Adrenal gland (tissue), 12 donors: Measurements from ENCODE around the gene RAB34. TPM values are rescaled to one million over a fixed set of nuclear protein-coding genes. Genes with fewer than 3 reads are reported as not detected.
A peak's percentile ranks its signal among the peaks of the same experiment; 100 is the strongest.

ENCODE experiments used
- DNase-seq, 7 donors: peaks; one replicate each; pipeline ENCODE4 v3.0.0-alpha.2; 2019 to 2020
- H3K27ac ChIP-seq, 5 donors: fragments of 200-600 bp; sonication (generic) in 4 of 5; 1 replicate in 3 of 5; 2 replicates in 2 of 5; pipeline versions ENCODE4 v1.5.1 to v1.8.0; 2016 to 2020; ENCODE audit warnings: mild to moderate bottlenecking in 1 of 5
- H3K27me3 ChIP-seq: fragments of 200-600 bp; 2 replicates; pipeline ENCODE4 v1.8.0; 2021
- H3K36me3 ChIP-seq, 2 donors: fragments of 200-600 bp; replicated peaks in 1 of 2; 1 replicate in 1 of 2; 2 replicates in 1 of 2; pipeline versions ENCODE4 v1.5.1 to v1.8.0; 2018 to 2022
- H3K4me1 ChIP-seq, 2 donors: fragments of 200-600 bp; replicated peaks in 1 of 2; 1 replicate in 1 of 2; 2 replicates in 1 of 2; pipeline versions ENCODE4 v1.5.1 to v1.8.0; 2018 to 2021
- H3K4me3 ChIP-seq, 4 donors: fragments of 200-600 bp; sonication (generic) in 3 of 4; one replicate each; pipeline ENCODE4 v1.5.1; 2016 to 2018
- H3K9me3 ChIP-seq, 3 donors: fragments of 200-600 bp; sonication (generic) in 1 of 3; replicated peaks in 1 of 3; 1 replicate in 2 of 3; 2 replicates in 1 of 3; pipeline versions ENCODE4 v1.5.1 to v1.8.0; 2016 to 2021
- POLR2A ChIP-seq, 2 donors: fragments of 450-650 bp; IDR thresholded peaks; one replicate each; pipeline ENCODE4 v1.6.1; 2017; ENCODE audit warnings: antibody characterized with exemption in 2 of 2, mild to moderate bottlenecking in 2 of 2, moderate library complexity in 1 of 2
- WGBS, 4 donors: extraction: QIAGEN DNeasy Blood & Tissue Kit in 2 of 4; methylation state at CpG; one replicate each; pipeline versions ENCODE4 v1.1.5 to v1.1.7; 2013 to 2017; 5-methylcytosine and 5-hydroxymethylcytosine counted together
- intact Hi-C, 2 donors: fragments of 100-400 bp; cut with DNase I; formaldehyde crosslinking; loops; one replicate each; pipeline versions ENCODE4 v1.14.1 to v1.15.0; 2022 to 2023
- polyA plus RNA-seq, 3 donors: library from polyadenylated mRNA; stranded (reverse); fragments of 200-250 nt in 2 of 3; fragments of 350-450 nt in 1 of 3; fragmentation: Illumina TruSeq in 1 of 3; extraction: RNeasy Lipid Tissue Mini Kit (QIAGEN cat#74804) in 1 of 3; gene quantifications; one replicate each; pipeline ENCODE4 v1.2.3, GENCODE V29; 2013 to 2014
- total RNA-seq, 9 donors: library from RNA; depleted of rRNA in 4 of 9; stranded (reverse); fragments of >200 nt in 4 of 9; fragments of 120-200 nt in 1 of 9; fragmentation: NEBNext Ultra II Directional in 1 of 9; extraction: Animal tissue kit (Norgen Biotek cat#: 25700) in 1 of 9; gene quantifications; one replicate each; pipeline versions ENCODE4 v1.1.0 to v1.2.4, GENCODE V29; 2013 to 2023
- TF ChIP-seq, protein P1 (sequence below), 6 experiments: fragments of 450-650 bp in 4 of 6; fragments of 200-600 bp in 2 of 6; sonication (generic) in 1 of 6; IDR thresholded peaks; 1 replicate in 5 of 6; 2 replicates in 1 of 6; pipeline versions ENCODE4 v1.5.1 to v1.8.0; 2016 to 2021; ENCODE audit warnings: antibody characterized with exemption in 6 of 6, mild to moderate bottlenecking in 2 of 6, moderate library complexity in 1 of 6
- donor health status: healthy with polysubstance abuse.
- donor health status: Bipolar disorder and iron deficiency.
- donor health status: DM: yes; HTN: yes; CAD: no.
- donor health status: DM: no; HTN: no; CAD: no.
- donor health status: DM: no; HTN: no; CAD: no.
- donor health status: DM: yes; HTN: yes; CAD: no.

Gene RAB34
- total and polyA plus RNA-seq, 12 donors = 111 to 332 (median 146) TPM

GRCh38 chr17:28763137-28763799 lies 45.6 kb upstream of the RAB34 start:
- H3K36me3 ChIP-seq = peaks cover 0 to 14% of the 10 kb centered on the region in 2 donors
- peaks cover 0 to 5% of the 10 kb centered on the region in 2 donors for H3K4me1 ChIP-seq
- H3K9me3 ChIP-seq = no peaks in the 10 kb centered on the region
- no peak for DNase-seq
- intact Hi-C loops = loop anchor here in 1 of 2 donors (5.0 kb wide), 1 partner anchor 134 kb away; the partner anchor contains the start of gene FLOT2
- no peak for TF ChIP-seq POLR2A (IDR thresholded peaks at IDR 0.05)
- TF ChIP-seq, protein P1, sequence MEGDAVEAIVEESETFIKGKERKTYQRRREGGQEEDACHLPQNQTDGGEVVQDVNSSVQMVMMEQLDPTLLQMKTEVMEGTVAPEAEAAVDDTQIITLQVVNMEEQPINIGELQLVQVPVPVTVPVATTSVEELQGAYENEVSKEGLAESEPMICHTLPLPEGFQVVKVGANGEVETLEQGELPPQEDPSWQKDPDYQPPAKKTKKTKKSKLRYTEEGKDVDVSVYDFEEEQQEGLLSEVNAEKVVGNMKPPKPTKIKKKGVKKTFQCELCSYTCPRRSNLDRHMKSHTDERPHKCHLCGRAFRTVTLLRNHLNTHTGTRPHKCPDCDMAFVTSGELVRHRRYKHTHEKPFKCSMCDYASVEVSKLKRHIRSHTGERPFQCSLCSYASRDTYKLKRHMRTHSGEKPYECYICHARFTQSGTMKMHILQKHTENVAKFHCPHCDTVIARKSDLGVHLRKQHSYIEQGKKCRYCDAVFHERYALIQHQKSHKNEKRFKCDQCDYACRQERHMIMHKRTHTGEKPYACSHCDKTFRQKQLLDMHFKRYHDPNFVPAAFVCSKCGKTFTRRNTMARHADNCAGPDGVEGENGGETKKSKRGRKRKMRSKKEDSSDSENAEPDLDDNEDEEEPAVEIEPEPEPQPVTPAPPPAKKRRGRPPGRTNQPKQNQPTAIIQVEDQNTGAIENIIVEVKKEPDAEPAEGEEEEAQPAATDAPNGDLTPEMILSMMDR (IDR thresholded peaks at IDR 0.05) = no peak
- H3K27ac ChIP-seq = peak overlapping the region in 1 of 5 donors; percentile 24
- no peak overlapping the region for H3K4me3 ChIP-seq
- WGBS, 4 donors = 71 to 95% (median 83%) methylated on average over 1 of the region's 1 CpG
- H3K27me3 ChIP-seq = no peaks in the 10 kb centered on the region

- peak; percentile 67 to 91 (median 79) for DNase-seq
- H3K4me3 ChIP-seq = no peak overlapping the region
- 37 to 47% (median 40%) methylated on average over 9 of the region's 9 CpGs for WGBS, 4 donors
- intact Hi-C loops = loop anchor here in 1 of 2 donors (5.0 kb wide), 1 partner anchor 136 kb away; the partner anchor contains the start of gene FLOT2
- H3K27me3 ChIP-seq = no peaks in the 10 kb centered on the region
- H3K9me3 ChIP-seq = no peaks in the 10 kb centered on the region
- peaks cover 0 to 5% of the 10 kb centered on the region in 2 donors for H3K4me1 ChIP-seq
- H3K36me3 ChIP-seq = peaks cover 0 to 24% of the 10 kb centered on the region in 2 donors
- H3K27ac ChIP-seq = no peak overlapping the region
- TF ChIP-seq, protein P1 (IDR thresholded peaks at IDR 0.05) = no peak
- TF ChIP-seq POLR2A (IDR thresholded peaks at IDR 0.05) = no peak
Observed at GRCh38 chr17:28760601-28761562, 43.2 kb upstream of the RAB34 start.

DNA sequence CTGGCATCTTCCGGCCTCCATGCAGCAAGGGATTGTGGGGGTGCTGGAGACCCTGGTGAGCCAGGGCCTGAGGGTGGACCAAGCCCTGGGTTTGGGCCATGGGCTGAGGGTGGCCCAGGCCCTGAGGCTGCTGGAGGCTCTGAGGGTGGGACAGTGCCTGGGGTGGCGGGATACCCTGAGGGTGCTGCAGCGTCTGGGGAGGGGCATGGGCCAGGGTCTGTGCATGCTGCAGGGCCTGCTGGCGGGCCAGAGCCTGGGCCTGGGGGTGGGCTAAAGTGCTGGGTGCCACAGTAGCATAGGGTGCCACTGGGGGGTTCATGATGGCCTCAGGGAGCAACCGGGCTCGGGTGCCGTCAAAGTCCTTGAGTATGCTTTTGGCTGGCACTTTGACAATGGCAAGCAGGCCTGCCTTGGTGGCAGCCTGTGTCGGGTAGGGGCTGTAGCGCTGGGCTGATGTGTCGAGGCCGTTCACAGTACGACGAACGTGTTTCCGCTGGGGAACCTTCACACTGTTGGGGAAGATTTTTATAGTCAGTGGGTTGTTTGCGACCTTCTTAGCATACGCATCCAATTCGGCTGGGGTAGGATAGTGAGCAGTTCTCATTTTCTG lies 41.7 kb upstream of the RAB34 start:
- TF ChIP-seq, protein P1 (IDR thresholded peaks at IDR 0.05) = no peak
- no peak for TF ChIP-seq POLR2A (IDR thresholded peaks at IDR 0.05)
- Histone ChIP-seq H3K9me3 (no peaks in the 10 kb centered on the region), H3K36me3 (peaks cover 0 to 24% of the 10 kb centered on the region in 2 donors), H3K27ac (no peak overlapping the region), H3K4me1 (peaks cover 0 to 5% of the 10 kb centered on the region in 2 donors), H3K27me3 (no peaks in the 10 kb centered on the region), H3K4me3 (no peak overlapping the region)
- intact Hi-C loops = loop anchor here in 1 of 2 donors (10.0 kb wide), 2 partner anchors 85 to 155 kb away; partner anchors contain the start of gene FAM222B
- WGBS, 4 donors = 78 to 94% (median 85%) methylated on average over 11 to 18 of the region's 18 CpGs
- no peak for DNase-seq
